ENCODE data around the gene TEX53.

The TEX53 gene

GRCh38 chr9:114657705-114658104, at the start of gene TEX53:
TEX53 (minus strand) TSS chr9:114657805; CDS start chr9:114657774, 31 bp downstream.
- no peak for DNase-seq (ENCODE audit: low read depth in 2 of 2)

GRCh38 chr9:114706711-114707110, 49.1 kb upstream of the TEX53 start:
- DNase-seq (ENCODE audit: low read depth in 2 of 2) = no peak

- DNase-seq (ENCODE audit: low read depth in 2 of 2) = no peak
These were observed 44.4 kb upstream of the TEX53 start for GRCh38 chr9:114701988-114702387.

GRCh38 chr9:114697951-114698351, 40.3 kb upstream of the TEX53 start:
- DNase-seq (ENCODE audit: low read depth in 2 of 2) = no peak

- no peak for DNase-seq (ENCODE audit: low read depth in 2 of 2)
These were observed 39.4 kb upstream of the TEX53 start for GRCh38 chr9:114696814-114697544.

- DNase-seq (ENCODE audit: low read depth in 2 of 2) = no peak
These were observed 38.3 kb upstream of the TEX53 start for GRCh38 chr9:114695948-114696347.

- DNase-seq (ENCODE audit: low read depth in 2 of 2) = no peak
These were observed 37.2 kb upstream of the TEX53 start for GRCh38 chr9:114694719-114695269.

GRCh38 chr9:114694146-114694545, 36.5 kb upstream of the TEX53 start:
- DNase-seq (ENCODE audit: low read depth in 2 of 2) = peak in 1 of 2 experiments; percentile 47

- no peak for DNase-seq (ENCODE audit: low read depth in 2 of 2)
These were observed 35.7 kb upstream of the TEX53 start for GRCh38 chr9:114693248-114693855.

GRCh38 chr9:114691956-114692295, 34.3 kb upstream of the TEX53 start:
- DNase-seq (ENCODE audit: low read depth in 2 of 2) = no peak

- DNase-seq (ENCODE audit: low read depth in 2 of 2) = peak; percentile 85 to 86
These were observed 33.7 kb upstream of the TEX53 start for GRCh38 chr9:114691046-114691955.

- DNase-seq (ENCODE audit: low read depth in 2 of 2) = no peak
These were observed 32.7 kb upstream of the TEX53 start for GRCh38 chr9:114690308-114690707.

GRCh38 chr9:114689813-114690212, 32.2 kb upstream of the TEX53 start:
- DNase-seq (ENCODE audit: low read depth in 2 of 2) = no peak

GRCh38 chr9:114688909-114689610, 31.5 kb upstream of the TEX53 start:
- DNase-seq (ENCODE audit: low read depth in 2 of 2) = no peak

GRCh38 chr9:114688379-114688778, 30.8 kb upstream of the TEX53 start:
- no peak for DNase-seq (ENCODE audit: low read depth in 2 of 2)

GRCh38 chr9:114687034-114687433, 29.4 kb upstream of the TEX53 start:
- DNase-seq (ENCODE audit: low read depth in 2 of 2) = no peak

- no peak for DNase-seq (ENCODE audit: low read depth in 2 of 2)
These were observed 28.3 kb upstream of the TEX53 start for GRCh38 chr9:114685951-114686350.

GRCh38 chr9:114684036-114684435, 26.4 kb upstream of the TEX53 start:
- no peak for DNase-seq (ENCODE audit: low read depth in 2 of 2)

GRCh38 chr9:114682846-114683245, 25.2 kb upstream of the TEX53 start:
- DNase-seq (ENCODE audit: low read depth in 2 of 2) = no peak

GRCh38 chr9:114681594-114682332, 24.2 kb upstream of the TEX53 start, which contains the start of gene TEX48:
TEX48 (minus strand) TSS chr9:114682192; CDS start chr9:114671723, 10,469 bp downstream.
- DNase-seq (ENCODE audit: low read depth in 2 of 2) = no peak

Data from fibroblast of skin of left quadriceps (primary cell).